AG10803 (cell line): ENCODE measurements around the gene TNS4.

ENCODE experiments used
- DNase-seq: peaks from one replicate; pipeline ENCODE4 v3.0.0; 2010; ENCODE audit warnings: low read depth
- H3K4me3 ChIP-seq: 2 replicates; pipeline ENCODE4 v1.5.1; 2011; ENCODE audit warnings: mild to moderate bottlenecking, low read length, control low read depth
- TF ChIP-seq, protein P1 (sequence below): conservative IDR thresholded peaks from 2 replicates; pipeline ENCODE4 v1.5.1; 2011; ENCODE audit warnings: mild to moderate bottlenecking, low read length, control low read depth, inconsistent platforms

Gene TNS4

DNA sequence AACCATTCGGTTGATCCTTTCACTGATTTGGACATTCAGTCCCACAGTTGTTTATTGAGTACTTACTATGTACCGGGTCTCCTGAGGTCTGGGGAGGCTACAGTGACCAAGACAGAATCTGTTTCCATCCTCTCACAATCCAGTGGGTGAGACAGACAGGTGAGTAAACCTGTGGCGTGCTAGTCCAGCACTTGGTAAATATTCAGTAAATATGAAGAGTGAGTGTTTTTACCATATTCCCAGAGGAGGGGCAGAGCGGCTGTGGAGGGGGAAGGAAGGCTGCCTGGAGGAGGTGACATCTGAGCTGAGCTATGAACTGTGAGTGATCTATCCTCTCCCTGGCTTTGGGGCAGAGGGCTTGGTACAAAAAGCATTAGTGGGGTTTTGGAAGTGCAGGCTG is 32.5 kb upstream of the TNS4 start:
- no peak overlapping the region; the same call in 1 of the 2 replicates for H3K4me3 ChIP-seq
- DNase-seq = no peak
- TF ChIP-seq, protein P1, sequence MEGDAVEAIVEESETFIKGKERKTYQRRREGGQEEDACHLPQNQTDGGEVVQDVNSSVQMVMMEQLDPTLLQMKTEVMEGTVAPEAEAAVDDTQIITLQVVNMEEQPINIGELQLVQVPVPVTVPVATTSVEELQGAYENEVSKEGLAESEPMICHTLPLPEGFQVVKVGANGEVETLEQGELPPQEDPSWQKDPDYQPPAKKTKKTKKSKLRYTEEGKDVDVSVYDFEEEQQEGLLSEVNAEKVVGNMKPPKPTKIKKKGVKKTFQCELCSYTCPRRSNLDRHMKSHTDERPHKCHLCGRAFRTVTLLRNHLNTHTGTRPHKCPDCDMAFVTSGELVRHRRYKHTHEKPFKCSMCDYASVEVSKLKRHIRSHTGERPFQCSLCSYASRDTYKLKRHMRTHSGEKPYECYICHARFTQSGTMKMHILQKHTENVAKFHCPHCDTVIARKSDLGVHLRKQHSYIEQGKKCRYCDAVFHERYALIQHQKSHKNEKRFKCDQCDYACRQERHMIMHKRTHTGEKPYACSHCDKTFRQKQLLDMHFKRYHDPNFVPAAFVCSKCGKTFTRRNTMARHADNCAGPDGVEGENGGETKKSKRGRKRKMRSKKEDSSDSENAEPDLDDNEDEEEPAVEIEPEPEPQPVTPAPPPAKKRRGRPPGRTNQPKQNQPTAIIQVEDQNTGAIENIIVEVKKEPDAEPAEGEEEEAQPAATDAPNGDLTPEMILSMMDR = no peak

DNA sequence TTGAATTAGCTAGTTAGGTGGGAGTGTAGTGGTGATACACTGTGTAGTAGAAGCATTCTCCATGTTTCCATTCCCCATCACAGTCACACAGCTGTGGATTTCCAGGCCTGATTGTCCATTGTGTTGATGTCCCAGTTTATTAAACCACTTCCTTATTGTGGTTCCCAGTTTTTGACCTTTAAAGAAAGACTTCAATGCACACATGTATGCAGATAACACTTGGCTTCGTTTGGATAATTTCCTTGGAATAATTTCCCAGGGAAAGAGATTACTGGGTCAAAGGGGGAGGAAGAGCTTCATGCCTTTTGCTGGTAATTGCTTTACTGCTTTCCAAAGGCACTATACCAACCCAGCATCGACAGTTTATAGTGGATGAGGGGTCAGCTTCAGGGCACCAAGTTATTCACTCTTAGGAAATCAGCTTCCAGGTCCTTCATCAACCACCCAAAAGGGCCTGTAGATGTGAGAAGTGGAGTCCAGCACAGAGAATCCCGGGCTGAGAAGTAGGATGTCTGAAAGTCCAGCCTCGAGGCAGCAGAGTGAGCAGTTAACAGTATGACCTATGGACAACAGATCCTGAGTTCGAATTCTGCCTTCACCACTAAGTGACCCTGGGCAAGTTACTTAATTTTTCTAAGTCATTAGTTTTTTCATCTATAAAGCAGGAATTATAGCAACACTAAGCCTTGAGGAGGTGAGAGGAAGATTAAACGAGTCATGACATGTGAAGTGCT is 31.3 kb upstream of the TNS4 start:
- no peak for DNase-seq
- TF ChIP-seq, protein P1 = no peak
- no peak overlapping the region for H3K4me3 ChIP-seq

DNA sequence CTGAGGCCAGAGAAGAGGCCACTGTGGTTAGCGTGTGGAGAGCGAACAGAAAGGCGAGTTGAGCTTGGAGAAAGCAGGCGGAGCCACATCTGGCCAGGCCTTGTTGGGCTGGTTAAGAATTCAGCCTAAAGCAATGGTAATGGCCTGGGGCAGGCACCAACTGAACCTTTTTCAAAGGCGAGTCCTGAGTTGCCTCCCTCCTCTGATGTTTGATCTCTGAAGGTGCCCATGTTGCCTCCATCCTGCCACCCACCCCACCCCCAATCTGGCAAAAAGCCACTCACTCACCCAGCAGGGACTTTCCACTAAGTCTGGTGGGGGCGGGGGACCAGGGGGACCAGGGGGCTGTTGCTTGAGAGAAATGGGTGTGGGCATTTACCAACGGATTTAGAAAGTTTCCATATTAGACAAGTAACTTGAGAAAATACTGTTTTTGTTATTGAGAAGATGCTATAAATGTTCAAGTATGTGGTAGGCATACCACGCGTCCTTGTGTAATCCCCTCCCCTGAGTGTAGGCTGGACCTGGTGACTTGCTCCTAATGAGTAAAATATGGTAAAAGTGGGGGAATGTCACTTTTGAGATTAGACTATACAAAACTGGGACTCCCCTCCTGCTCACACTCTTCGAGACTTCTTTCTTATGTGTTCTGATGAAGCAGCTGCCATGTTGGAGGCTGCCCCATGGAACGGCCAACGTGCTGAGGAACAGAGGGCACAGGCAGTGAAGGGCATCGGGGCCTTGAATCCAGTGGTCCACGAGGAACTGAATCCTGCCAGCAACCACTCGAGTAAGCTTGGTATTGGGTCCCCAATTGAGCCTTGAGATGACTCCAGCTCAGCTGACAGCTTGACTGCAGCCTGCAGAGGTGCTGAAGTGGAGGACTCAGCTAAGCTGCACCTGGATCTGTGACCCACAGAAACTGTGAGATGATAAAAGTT is 29.9 kb upstream of the TNS4 start:
- TF ChIP-seq, protein P1 = no peak
- H3K4me3 ChIP-seq = no peak overlapping the region

DNA sequence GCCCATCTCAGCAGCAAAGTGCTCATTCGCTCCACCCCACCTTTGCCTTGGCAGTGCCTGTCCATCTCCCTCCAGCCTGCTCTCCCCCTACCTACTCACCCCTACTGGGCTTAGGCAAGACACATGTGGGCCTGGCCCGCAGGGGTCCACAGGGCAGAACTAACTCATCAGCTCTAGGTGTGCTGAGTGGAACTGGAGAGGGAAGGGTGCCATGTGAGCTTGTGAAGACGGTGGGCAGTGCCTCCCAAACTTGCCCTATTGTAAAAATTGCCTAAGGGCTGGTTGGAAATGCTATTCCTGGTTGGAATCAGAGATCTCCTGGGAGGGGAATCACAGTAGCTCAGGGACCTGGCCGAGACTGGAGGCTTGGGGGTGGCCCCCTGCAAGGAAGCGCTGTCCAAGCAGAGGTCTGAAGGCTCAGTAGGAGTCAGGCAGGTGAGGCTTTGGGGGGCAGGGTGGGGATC is 29.1 kb upstream of the TNS4 start:
- H3K4me3 ChIP-seq = no peak overlapping the region
- TF ChIP-seq, protein P1 = no peak
- no peak for DNase-seq

More for the DNA sequence above, 29.9 kb upstream of the TNS4 start:
- no peak for DNase-seq

DNA sequence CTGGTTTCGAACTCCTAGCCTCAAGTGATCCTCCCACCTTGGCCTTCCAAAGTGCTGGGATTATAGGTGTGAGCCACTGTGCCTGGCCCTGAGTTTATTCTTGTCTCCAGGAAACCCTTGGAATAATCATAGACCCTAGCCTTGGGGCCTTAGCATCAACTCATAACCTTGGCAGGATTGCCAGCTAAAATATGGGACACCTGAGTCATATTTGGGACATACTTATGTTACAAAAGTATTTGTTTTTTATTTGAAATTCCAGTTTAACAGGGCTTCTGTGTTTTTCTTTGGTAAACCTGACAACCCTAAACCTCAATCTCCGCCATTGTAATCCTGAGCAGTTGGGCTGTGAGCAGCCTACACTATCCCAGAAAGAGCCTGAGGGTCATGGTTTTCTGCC is 28.6 kb upstream of the TNS4 start:
- TF ChIP-seq, protein P1 = no peak
- no peak overlapping the region for H3K4me3 ChIP-seq
- DNase-seq = no peak

DNA sequence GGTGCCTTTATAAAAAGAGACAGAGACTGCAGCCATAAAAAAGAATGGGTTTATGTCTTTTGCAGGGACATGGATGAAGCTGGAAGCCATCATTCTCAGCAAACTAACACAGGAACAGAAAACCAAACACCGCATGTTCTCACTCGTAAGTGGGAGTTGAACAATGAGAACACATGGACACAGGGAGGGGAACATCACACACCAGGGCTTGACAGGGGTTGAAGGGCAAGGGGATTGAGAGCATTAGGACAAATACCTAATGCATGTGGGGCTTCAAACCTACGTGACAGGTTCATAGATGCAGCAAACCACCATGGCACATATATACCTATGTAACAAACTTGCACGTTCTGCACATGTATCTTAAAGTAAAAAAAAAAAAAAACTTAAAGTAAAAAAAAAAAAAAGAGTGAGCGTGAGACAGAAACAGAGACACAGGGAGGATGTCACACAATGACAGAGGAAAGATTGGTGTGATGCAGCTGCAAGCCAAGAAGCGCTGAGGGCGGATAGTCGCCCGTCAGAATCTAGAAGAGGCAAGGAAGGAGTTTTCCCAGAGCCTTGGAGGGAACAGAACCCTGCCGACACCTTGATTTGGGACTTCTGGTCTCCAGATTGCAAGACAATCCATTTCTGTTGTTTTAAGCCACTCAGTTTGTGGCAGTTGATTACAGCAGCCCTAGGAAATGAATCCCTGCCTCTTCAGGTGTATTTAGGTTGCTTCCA is 27.4 kb upstream of the TNS4 start:
- no peak for DNase-seq
- H3K4me3 ChIP-seq = no peak overlapping the region
- TF ChIP-seq, protein P1 = no peak
